Measurements from ENCODE around the gene PCSK7. TPM values are rescaled to one million over a fixed set of nuclear protein-coding genes. Genes with fewer than 3 reads are reported as not detected.

PCSK7 gene
- total and polyA plus RNA-seq, 2 donors (not counting 3 experiments of a cell fraction or from before 2014, with no cell fraction given): 40.8 to 72.7 TPM

DNA sequence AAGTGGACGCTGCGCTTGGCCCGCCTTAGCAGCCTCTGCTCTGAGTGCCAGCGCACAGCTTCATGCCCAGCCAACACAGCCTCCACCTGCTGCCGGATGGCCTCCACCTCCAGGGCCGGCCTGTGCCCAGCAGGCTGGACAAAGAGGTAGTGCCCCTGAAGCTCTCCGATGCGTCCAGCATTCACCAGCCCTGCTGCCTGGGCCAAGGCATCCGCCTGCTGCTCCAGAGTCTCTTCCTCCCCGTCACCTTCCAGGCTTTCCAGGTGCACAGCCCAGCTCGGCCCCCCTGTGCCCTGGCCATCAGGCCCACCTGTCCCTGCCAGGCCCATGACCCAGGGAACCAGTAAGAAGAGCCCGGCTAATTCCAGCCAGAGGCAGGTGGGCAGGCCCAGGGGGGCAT is 2.5 kb downstream of the PCSK7 start:
- POLR2A ChIA-PET: no interaction called here
- Histone ChIP-seq H4K20me1 (replicated peaks; ENCODE audit: control insufficient read depth, extremely low read depth, insufficient read depth, low read length) (no peaks in the 10 kb centered on the region), H3K4me3 (replicated peaks in 1 of 3; ENCODE audit: insufficient read depth in 1 of 3, low read depth in 1 of 3, low read length in 3 of 3) (no peak overlapping the region), H3K9ac (replicated peaks; ENCODE audit: extremely low read depth, insufficient read depth, low read length) (no peak overlapping the region), H3K27me3 (ENCODE audit: control insufficient read depth in 2 of 2, insufficient read depth in 2 of 2, low read length in 2 of 2) (no peaks in the 10 kb centered on the region), H3K79me2 (ENCODE audit: control insufficient read depth, insufficient read depth, low read length) (peaks cover 19% of the 10 kb centered on the region), H3K4me2 (ENCODE audit: insufficient read depth, low read length) (no peak overlapping the region), H3K27ac (ENCODE audit: insufficient read depth, low read depth, low read length) (no peak overlapping the region), H3K9me1 (replicated peaks; ENCODE audit: control insufficient read depth, extremely low read depth, insufficient read depth, low read length) (no peaks in the 10 kb centered on the region), H3K4me1 (ENCODE audit: control insufficient read depth, extremely low read depth, insufficient read depth, low read length) (peaks cover 20% of the 10 kb centered on the region), H3K9me3 (replicated peaks; ENCODE audit: control insufficient read depth, insufficient read depth, low read length) (no peaks in the 10 kb centered on the region), H3K36me3 (ENCODE audit: control insufficient read depth in 2 of 2, extremely low read depth in 1 of 2, insufficient read depth in 2 of 2, low read length in 2 of 2) (peaks cover 0 to 25% of the 10 kb centered on the region in 2 experiments), H2AFZ (ENCODE audit: low read depth, low read length) (no peak overlapping the region)
- FAIRE-seq (no peak), DNase-seq (ENCODE audit: low read depth, low spot score) (no peak)
- intact Hi-C loops (cut with micrococcal nuclease): no loop called here
- dilution Hi-C loops (cut with MboI; ENCODE audit: extremely low pct_ligation_motif_present, low sequenced_read_pairs): no loop called here
- CTCF ChIA-PET: interaction anchor here (1.2 to 4.4 kb wide), 3 partner anchors 50 to 439 kb away, joined by 3 to 63 read pairs (median 24); partner anchors contain the start of genes APOA5 and SIDT2
- no TSS peak for BruUV-seq (replicated peaks)
- TF ChIP-seq POLR2AphosphoS5 (IDR thresholded peaks at IDR 0.05; ENCODE audit: insufficient read depth, low read depth, low read length) (no peak), MYC (IDR thresholded peaks at IDR 0.05; ENCODE audit: low read depth, low read length) (no peak), JUN (IDR thresholded peaks at IDR 0.05; ENCODE audit: borderline replicate concordance, insufficient read depth, insufficient read length, low read depth) (no peak), EZH2 (IDR thresholded peaks at IDR 0.05; ENCODE audit: borderline replicate concordance, low read depth, low read length, severe bottlenecking) (no peak), GATA2 (IDR thresholded peaks at IDR 0.05; ENCODE audit: insufficient read depth, insufficient read length, low read depth, low read length) (no peak), POLR2A (IDR thresholded peaks at IDR 0.05; ENCODE audit: low read depth, low read length) (no peak), FOS (IDR thresholded peaks at IDR 0.05; ENCODE audit: borderline replicate concordance, insufficient read depth, low read length) (no peak)
- TF ChIP-seq, protein P1, sequence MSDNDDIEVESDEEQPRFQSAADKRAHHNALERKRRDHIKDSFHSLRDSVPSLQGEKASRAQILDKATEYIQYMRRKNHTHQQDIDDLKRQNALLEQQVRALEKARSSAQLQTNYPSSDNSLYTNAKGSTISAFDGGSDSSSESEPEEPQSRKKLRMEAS (IDR thresholded peaks at IDR 0.05; ENCODE audit: insufficient read depth, insufficient read length): no peak
- TF ChIP-seq, protein P2, sequence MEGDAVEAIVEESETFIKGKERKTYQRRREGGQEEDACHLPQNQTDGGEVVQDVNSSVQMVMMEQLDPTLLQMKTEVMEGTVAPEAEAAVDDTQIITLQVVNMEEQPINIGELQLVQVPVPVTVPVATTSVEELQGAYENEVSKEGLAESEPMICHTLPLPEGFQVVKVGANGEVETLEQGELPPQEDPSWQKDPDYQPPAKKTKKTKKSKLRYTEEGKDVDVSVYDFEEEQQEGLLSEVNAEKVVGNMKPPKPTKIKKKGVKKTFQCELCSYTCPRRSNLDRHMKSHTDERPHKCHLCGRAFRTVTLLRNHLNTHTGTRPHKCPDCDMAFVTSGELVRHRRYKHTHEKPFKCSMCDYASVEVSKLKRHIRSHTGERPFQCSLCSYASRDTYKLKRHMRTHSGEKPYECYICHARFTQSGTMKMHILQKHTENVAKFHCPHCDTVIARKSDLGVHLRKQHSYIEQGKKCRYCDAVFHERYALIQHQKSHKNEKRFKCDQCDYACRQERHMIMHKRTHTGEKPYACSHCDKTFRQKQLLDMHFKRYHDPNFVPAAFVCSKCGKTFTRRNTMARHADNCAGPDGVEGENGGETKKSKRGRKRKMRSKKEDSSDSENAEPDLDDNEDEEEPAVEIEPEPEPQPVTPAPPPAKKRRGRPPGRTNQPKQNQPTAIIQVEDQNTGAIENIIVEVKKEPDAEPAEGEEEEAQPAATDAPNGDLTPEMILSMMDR (IDR thresholded peaks at IDR 0.05; ENCODE audit: extremely low read depth in 1 of 2, insufficient read depth in 1 of 2, low read depth in 1 of 2, low read length in 2 of 2): no peak
